A549 (cell line): ENCODE results near the gene ZCCHC24. TPM values are rescaled to one million over a fixed set of nuclear protein-coding genes. Genes with fewer than 3 reads are reported as not detected.

Experiments
- ATAC-seq, 2 experiments: fragments of 200-7000 bp in 1 of 2; fragments of >200 bp in 1 of 2; cut with Nextera tagmentation in 1 of 2; cut with Tn5 transposase in 1 of 2; 3 replicates each; pipeline versions ENCODE4 v1.8.0 to v1.9.1; 2018 to 2020; ENCODE audit warnings: mild to moderate bottlenecking in 1 of 2, moderate library complexity in 1 of 2
- CTCF ChIA-PET: fragments of 300-600 bp; sonication (Branson Sonifier 250); formaldehyde crosslinking; extraction: SDS; loops from one replicate; lab custom pipeline; 2021; ENCODE audit warnings: antibody characterized with exemption, inconsistent platforms; lab: Yijun Ruan, JAX
- POLR2A ChIA-PET: fragments of 350-600 bp; formaldehyde crosslinking; extraction: SDS; loops from one replicate; lab custom pipeline; 2021; ENCODE audit warnings: antibody characterized with exemption, inconsistent platforms; lab: Yijun Ruan, JAX
- DNase-seq, 2 experiments: peaks; one replicate each; pipeline versions ENCODE4 v3.0.0 to v3.0.0-alpha.2; 2011 to 2016; ENCODE audit warnings: low read depth in 1 of 2, low spot score in 1 of 2
- FAIRE-seq: peaks from 2 replicates; lab custom pipeline; 2011; peaks lifted over from hg19 to GRCh38; lab: Jason Lieb, UNC
- H3K27ac ChIP-seq, 2 experiments: fragments of >200 bp; sonication (Bioruptor Twin); formaldehyde crosslinking; 3 replicates each; pipeline ENCODE4 v1.5.1; 2016 to 2017
- H3K4me1 ChIP-seq: fragments of >200 bp; sonication (Bioruptor Twin); formaldehyde crosslinking; 3 replicates; pipeline ENCODE4 v1.6.1; 2016
- H3K4me2 ChIP-seq: fragments of >200 bp; sonication (Bioruptor Twin); formaldehyde crosslinking; 3 replicates; pipeline ENCODE4 v1.6.1; 2016
- H3K4me3 ChIP-seq: fragments of >200 bp; sonication (Bioruptor Twin); formaldehyde crosslinking; 3 replicates; pipeline ENCODE4 v1.5.1; 2016
- H3K9me3 ChIP-seq: fragments of >200 bp; sonication (Bioruptor Twin); formaldehyde crosslinking; 3 replicates; pipeline ENCODE4 v1.6.1; 2016
- BCL3 ChIP-seq: fragments of >200 bp; sonication (Bioruptor Twin); formaldehyde crosslinking; IDR thresholded peaks from 3 replicates; pipeline ENCODE4 v1.6.1; 2016
- BHLHE40 ChIP-seq: IDR thresholded peaks from 2 replicates; pipeline ENCODE4 v1.6.1; 2012; ENCODE audit warnings: low read depth, low read length, inconsistent platforms
- CEBPB ChIP-seq, 2 experiments: fragments of >200 bp in 1 of 2; sonication (Bioruptor Twin) in 1 of 2; formaldehyde crosslinking in 1 of 2; IDR thresholded peaks; 2 replicates each; pipeline ENCODE4 v1.6.1; 2012 to 2016
- EHMT2 ChIP-seq: fragments of 200-600 bp; sonication (generic); IDR thresholded peaks from 2 replicates; pipeline ENCODE4 v1.6.1; 2016; ENCODE audit warnings: antibody characterized with exemption, low read depth, mild to moderate bottlenecking, moderate library complexity
- ELK1 ChIP-seq: fragments of 150-350 bp; IDR thresholded peaks from 2 replicates; pipeline ENCODE4 v1.6.1; 2014; ENCODE audit warnings: low read depth, mild to moderate bottlenecking, low read length
- FOXS1 ChIP-seq: fragments of 250-450 bp; sonication (Bioruptor Pico); IDR thresholded peaks from 2 replicates; pipeline ENCODE4 v1.5.0; 2020; ENCODE audit warnings: mild to moderate bottlenecking, moderate library complexity
- GATA3 ChIP-seq: IDR thresholded peaks from 2 replicates; pipeline ENCODE4 v1.6.1; 2012; ENCODE audit warnings: borderline replicate concordance
- HOXB13 ChIP-seq: fragments of 250-450 bp; sonication (Bioruptor Pico); IDR thresholded peaks from 2 replicates; pipeline ENCODE4 v1.5.0; 2020; ENCODE audit warnings: low read depth, mild to moderate bottlenecking, moderate library complexity
- HOXB5 ChIP-seq: fragments of 250-450 bp; sonication (Bioruptor Pico); IDR thresholded peaks from 2 replicates; pipeline ENCODE4 v1.5.0; 2020; ENCODE audit warnings: mild to moderate bottlenecking, moderate library complexity
- JUN ChIP-seq, 2 experiments: fragments of >200 bp; sonication (Bioruptor Twin); formaldehyde crosslinking; IDR thresholded peaks; 2 replicates in 1 of 2; 3 replicates in 1 of 2; pipeline ENCODE4 v1.6.1; 2016 to 2017
- KDM5A ChIP-seq: fragments of 200-600 bp; sonication (generic); IDR thresholded peaks from 2 replicates; pipeline ENCODE4 v1.6.1; 2016; ENCODE audit warnings: antibody characterized with exemption, mild to moderate bottlenecking
- MYC ChIP-seq: IDR thresholded peaks from 2 replicates; pipeline ENCODE4 v1.6.1; 2012; ENCODE audit warnings: mild to moderate bottlenecking, inconsistent platforms, low read length, improper control_type of control experiment, borderline replicate concordance
- PBX3 ChIP-seq: IDR thresholded peaks from 2 replicates; pipeline ENCODE4 v1.6.1; 2012
- POLR2A ChIP-seq: IDR thresholded peaks from 2 replicates; pipeline ENCODE4 v1.6.1; 2012; ENCODE audit warnings: mild to moderate bottlenecking, low read length
- POLR2AphosphoS2 ChIP-seq: conservative IDR thresholded peaks from 2 replicates; pipeline ENCODE4 v1.6.1; 2012; ENCODE audit warnings: low read length, improper control_type of control experiment, inconsistent platforms
- RAD21 ChIP-seq, 2 experiments: fragments of >200 bp in 1 of 2; sonication (Bioruptor Twin) in 1 of 2; formaldehyde crosslinking in 1 of 2; IDR thresholded peaks in 1 of 2; conservative IDR thresholded peaks in 1 of 2; 2 replicates in 1 of 2; 3 replicates in 1 of 2; pipeline ENCODE4 v1.6.1; 2012 to 2018; ENCODE audit warnings: inconsistent platforms in 1 of 2
- RARB ChIP-seq: fragments of 250-450 bp; sonication (Bioruptor Pico); IDR thresholded peaks from 2 replicates; pipeline ENCODE4 v1.8.0; 2021; ENCODE audit warnings: mild to moderate bottlenecking, moderate library complexity
- SREBF2 ChIP-seq: fragments of 450-650 bp; IDR thresholded peaks from 2 replicates; pipeline ENCODE4 v1.6.1; 2014; ENCODE audit warnings: mild to moderate bottlenecking, moderate library complexity
- TFCP2L1 ChIP-seq: fragments of 250-450 bp; sonication (Bioruptor Pico); IDR thresholded peaks from 2 replicates; pipeline ENCODE4 v1.5.0; 2021; ENCODE audit warnings: mild to moderate bottlenecking
- TP53 ChIP-seq: fragments of 250-450 bp; sonication (Bioruptor Pico); IDR thresholded peaks from 2 replicates; pipeline ENCODE4 v1.5.0; 2021; ENCODE audit warnings: mild to moderate bottlenecking, moderate library complexity
- ZNF302 ChIP-seq: fragments of 250-450 bp; sonication (Bioruptor Pico); IDR thresholded peaks from 2 replicates; pipeline ENCODE4 v1.9.0; 2021; ENCODE audit warnings: inconsistent platforms, mild to moderate bottlenecking, moderate library complexity
- WGBS: methylation state at CpG from one replicate; pipeline ENCODE4 v1.1.6; 2017; ENCODE audit errors: missing lambda C conversion rate; 5-methylcytosine and 5-hydroxymethylcytosine counted together
- polyA plus RNA-seq, 4 experiments: library from polyadenylated mRNA; depleted of rRNA in 3 of 4; stranded (reverse); fragments of >200 nt; fragmentation: RNase III in 1 of 4; extraction: RNeasy Plus Mini Kit Qiagen cat#74134 plus additional on column Dnase treatment in 1 of 4; gene quantifications; 2 replicates in 3 of 4; 3 replicates in 1 of 4; pipeline ENCODE4 v1.2.3, GENCODE V29; 2011 to 2017
- TF ChIP-seq, protein P1 (sequence below): fragments of 250-450 bp; sonication (Bioruptor Pico); IDR thresholded peaks from 2 replicates; pipeline ENCODE4 v1.5.0; 2020; ENCODE audit warnings: low read depth, mild to moderate bottlenecking, moderate library complexity

The ZCCHC24 gene
- polyA plus RNA-seq, 2 of the 4 experiments (the other 2 are of a cell fraction), result 2.4 to 4.2 TPM

DNA sequence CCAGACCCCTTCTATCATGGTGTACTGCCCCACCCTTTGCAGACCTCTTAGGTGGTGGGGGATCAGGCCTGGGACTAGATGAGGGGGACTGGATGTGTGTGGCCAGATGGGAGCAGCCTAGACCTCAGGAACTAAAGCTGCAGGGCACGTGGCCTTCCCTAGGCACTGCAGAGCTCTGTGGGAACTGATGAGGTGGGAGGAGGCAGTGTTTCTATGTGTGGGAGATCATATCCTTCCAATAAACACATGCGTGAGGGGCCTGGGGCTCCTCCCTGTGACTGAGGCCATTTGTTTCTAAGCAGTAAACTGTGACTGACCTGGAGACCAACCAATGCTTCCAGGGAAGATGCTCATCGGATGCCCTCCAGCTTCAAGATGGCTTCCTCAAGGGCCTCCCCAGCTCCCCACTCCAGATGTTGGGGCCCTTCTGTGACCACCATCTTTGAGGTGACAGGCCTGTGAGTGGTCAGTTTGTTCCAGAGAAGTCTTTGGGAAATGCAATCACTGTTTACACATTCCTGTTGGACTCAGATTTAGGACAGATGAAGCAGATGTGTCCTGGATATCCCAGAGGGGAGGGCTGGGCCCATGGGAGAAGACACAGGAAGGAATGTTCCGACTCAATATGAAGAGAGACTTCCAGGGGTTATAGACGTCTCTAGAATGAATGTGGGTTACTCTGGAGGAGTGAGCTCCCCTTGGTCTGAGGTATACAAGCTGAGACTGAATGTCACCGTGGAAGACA, 23.6 kb upstream of the ZCCHC24 start:
- POLR2A ChIA-PET, result no interaction called here

GRCh38 chr10:79468015-79468560, 22.7 kb upstream of the ZCCHC24 start:
- Histone ChIP-seq H3K4me2 (no peak overlapping the region), H3K27ac (no peak overlapping the region), H3K4me3 (no peak overlapping the region), H3K9me3 (no peaks in the 10 kb centered on the region)
- POLR2A ChIA-PET, result no interaction called here
- WGBS, result 85% methylated on average over 2 of the region's 3 CpGs
- no peak for DNase-seq
- no peak for TF ChIP-seq POLR2A
- no peak for TF ChIP-seq TP53 (CRISPR knock-in tag)
- TF ChIP-seq, protein P1, sequence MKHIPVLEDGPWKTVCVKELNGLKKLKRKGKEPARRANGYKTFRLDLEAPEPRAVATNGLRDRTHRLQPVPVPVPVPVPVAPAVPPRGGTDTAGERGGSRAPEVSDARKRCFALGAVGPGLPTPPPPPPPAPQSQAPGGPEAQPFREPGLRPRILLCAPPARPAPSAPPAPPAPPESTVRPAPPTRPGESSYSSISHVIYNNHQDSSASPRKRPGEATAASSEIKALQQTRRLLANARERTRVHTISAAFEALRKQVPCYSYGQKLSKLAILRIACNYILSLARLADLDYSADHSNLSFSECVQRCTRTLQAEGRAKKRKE (CRISPR knock-in tag), result no peak
- TF ChIP-seq RARB, result no peak
- TF ChIP-seq HOXB13 (CRISPR knock-in tag), result no peak
- no peak for TF ChIP-seq ELK1
- TF ChIP-seq SREBF2, result no peak
- no peak for TF ChIP-seq JUN (IDR thresholded peaks at IDR 0.05)
- no peak for TF ChIP-seq ZNF302
- no peak for TF ChIP-seq MYC
- TF ChIP-seq PBX3, result no peak
- TF ChIP-seq POLR2AphosphoS2, result no peak
- TF ChIP-seq GATA3, result no peak
- TF ChIP-seq HOXB5, result no peak
- no peak for TF ChIP-seq RAD21 (conservative IDR thresholded peaks at IDR 0.05 in 1 of 2, IDR thresholded peaks at IDR 0.05 in 1 of 2)
- no peak for TF ChIP-seq TFCP2L1 (CRISPR knock-in tag)
- TF ChIP-seq, all 56 proteins: peak for 0
- FAIRE-seq, result no peak
- peak in 1 of 2 experiments; percentile 38; a peak in 3 of 6 replicates for ATAC-seq
- CTCF ChIA-PET, result interaction anchor here (0.6 to 4.6 kb wide), 22 partner anchors 8 to 120 kb away, joined by 3 to 32 read pairs (median 6); no protein-coding TSS in a partner anchor
- H3K4me1 ChIP-seq, result no peaks in the 10 kb centered on the region

More for the DNA sequence above, 23.6 kb upstream of the ZCCHC24 start:
- CTCF ChIA-PET, result interaction anchor here (1.5 to 4.6 kb wide), 10 partner anchors 12 to 96 kb away, joined by 5 to 32 read pairs (median 10); no protein-coding TSS in a partner anchor
- 59% methylated on average over 6 of the region's 6 CpGs for WGBS
- FAIRE-seq, result no peak
- no peak overlapping the region for H3K4me2 ChIP-seq
- TF ChIP-seq FOXS1 (CRISPR knock-in tag) (no peak), EHMT2 (no peak), CEBPB (IDR thresholded peaks at IDR 0.05) (no peak), BHLHE40 (no peak), BCL3 (no peak), HOXB13 (CRISPR knock-in tag) (no peak), KDM5A (no peak), HOXB5 (no peak)
- no peaks in the 10 kb centered on the region for H3K9me3 ChIP-seq
- ATAC-seq, result no peak
- no peak for DNase-seq
- H3K4me1 ChIP-seq, result no peaks in the 10 kb centered on the region
- no peak overlapping the region for H3K4me3 ChIP-seq
- no peak overlapping the region for H3K27ac ChIP-seq
